C4-2B (cell line): ENCODE results near the gene RABGGTA.

Source experiments
- ZFX ChIP-seq: fragments of 450-650 bp; IDR thresholded peaks from 2 replicates; pipeline ENCODE4 v1.6.1; 2017
- TF ChIP-seq, protein P1 (sequence below): fragments of 450-650 bp; conservative IDR thresholded peaks from 2 replicates; pipeline ENCODE4 v1.5.1; 2017; ENCODE audit warnings: mild to moderate bottlenecking

DNA sequence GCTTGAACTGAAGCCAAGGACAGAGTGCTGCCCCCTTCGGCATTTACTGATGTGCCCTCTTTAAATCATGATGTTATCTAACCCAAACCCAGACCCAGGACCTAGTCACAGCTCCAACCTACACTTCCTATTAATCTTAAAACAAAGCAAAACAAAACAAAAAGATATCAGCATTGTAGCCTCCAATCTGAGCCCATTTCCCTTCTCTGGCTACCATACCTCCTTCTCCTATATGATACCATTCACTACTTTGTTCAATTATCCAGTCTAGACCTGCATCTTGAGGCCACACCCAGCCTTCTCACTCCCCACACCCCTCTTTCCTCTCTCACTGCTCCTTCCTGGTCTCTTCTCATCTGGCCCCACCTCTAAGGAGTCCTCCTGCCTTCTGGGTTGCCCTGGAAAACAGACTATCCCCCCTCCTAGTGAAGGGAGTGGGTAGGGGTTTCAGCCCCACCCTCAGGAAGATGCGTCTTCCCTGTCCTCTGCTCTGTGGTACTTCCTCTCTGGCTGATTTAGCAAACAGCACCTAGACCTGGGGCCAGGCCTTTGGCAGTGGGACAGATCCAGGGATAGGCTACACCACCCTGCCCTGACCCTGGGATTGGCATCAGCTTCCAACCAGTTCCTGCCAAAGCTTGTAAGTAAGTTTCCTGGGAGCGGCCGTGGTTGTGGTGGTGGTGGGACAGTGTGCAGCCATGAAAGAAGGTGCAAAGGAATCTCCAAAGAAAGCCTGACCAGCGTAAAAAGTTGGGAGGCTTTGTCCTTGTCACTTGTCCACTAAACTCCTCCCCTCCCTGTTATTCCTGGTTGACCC is 43.2 kb upstream of the RABGGTA start:
- TF ChIP-seq, protein P1, sequence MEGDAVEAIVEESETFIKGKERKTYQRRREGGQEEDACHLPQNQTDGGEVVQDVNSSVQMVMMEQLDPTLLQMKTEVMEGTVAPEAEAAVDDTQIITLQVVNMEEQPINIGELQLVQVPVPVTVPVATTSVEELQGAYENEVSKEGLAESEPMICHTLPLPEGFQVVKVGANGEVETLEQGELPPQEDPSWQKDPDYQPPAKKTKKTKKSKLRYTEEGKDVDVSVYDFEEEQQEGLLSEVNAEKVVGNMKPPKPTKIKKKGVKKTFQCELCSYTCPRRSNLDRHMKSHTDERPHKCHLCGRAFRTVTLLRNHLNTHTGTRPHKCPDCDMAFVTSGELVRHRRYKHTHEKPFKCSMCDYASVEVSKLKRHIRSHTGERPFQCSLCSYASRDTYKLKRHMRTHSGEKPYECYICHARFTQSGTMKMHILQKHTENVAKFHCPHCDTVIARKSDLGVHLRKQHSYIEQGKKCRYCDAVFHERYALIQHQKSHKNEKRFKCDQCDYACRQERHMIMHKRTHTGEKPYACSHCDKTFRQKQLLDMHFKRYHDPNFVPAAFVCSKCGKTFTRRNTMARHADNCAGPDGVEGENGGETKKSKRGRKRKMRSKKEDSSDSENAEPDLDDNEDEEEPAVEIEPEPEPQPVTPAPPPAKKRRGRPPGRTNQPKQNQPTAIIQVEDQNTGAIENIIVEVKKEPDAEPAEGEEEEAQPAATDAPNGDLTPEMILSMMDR, result no peak
- no peak for TF ChIP-seq ZFX
